RWPE2 (cell line): ENCODE measurements around the gene TEX11.

Experiments used
- ATAC-seq: fragments of 200-7000 bp; cut with Tn5 transposase; 3 replicates; pipeline ENCODE4 v1.9.1; 2021; ENCODE audit warnings: low read depth
- DNase-seq: peaks from one replicate; pipeline ENCODE4 v3.0.0-alpha.2; 2020; ENCODE audit warnings: low spot score
- H3K27ac ChIP-seq: fragments of 450-650 bp; 2 replicates; pipeline ENCODE4 v1.5.1; 2017; ENCODE audit warnings: mild to moderate bottlenecking; ENCODE audit not compliant: poor library complexity, severe bottlenecking
- H3K27me3 ChIP-seq: fragments of 250-450 bp; sonication (Bioruptor Pico); 2 replicates; pipeline ENCODE4 v1.5.1; 2021; ENCODE audit warnings: mild to moderate bottlenecking, moderate library complexity; ENCODE audit not compliant: insufficient read depth, poor library complexity, severe bottlenecking
- H3K36me3 ChIP-seq: fragments of 250-450 bp; sonication (Bioruptor Pico); 2 replicates; pipeline ENCODE4 v1.5.1; 2020; ENCODE audit warnings: low read depth, mild to moderate bottlenecking, moderate library complexity
- H3K4me1 ChIP-seq: fragments of 250-450 bp; sonication (Bioruptor Pico); 2 replicates; pipeline ENCODE4 v1.5.1; 2021; ENCODE audit warnings: mild to moderate bottlenecking, moderate library complexity; ENCODE audit not compliant: insufficient read depth, poor library complexity, severe bottlenecking
- H3K4me3 ChIP-seq: fragments of 250-450 bp; sonication (Bioruptor Pico); 2 replicates; pipeline ENCODE4 v1.5.1; 2021; ENCODE audit warnings: mild to moderate bottlenecking, moderate library complexity; ENCODE audit not compliant: severe bottlenecking
- H3K9me3 ChIP-seq: fragments of 250-450 bp; sonication (Bioruptor Pico); 2 replicates; pipeline ENCODE4 v1.5.1; 2021; ENCODE audit warnings: mild to moderate bottlenecking, moderate library complexity; ENCODE audit not compliant: severe bottlenecking
- CTCF ChIP-seq: fragments of 450-650 bp; IDR thresholded peaks from one replicate; pipeline ENCODE4 v1.5.1; 2017; ENCODE audit warnings: mild to moderate bottlenecking, moderate library complexity; ENCODE audit not compliant: poor library complexity, severe bottlenecking

The TEX11 gene

GRCh38 chrX:70498129-70498528 lies 410.4 kb downstream of the TEX11 start:
- Histone ChIP-seq H3K27ac (no peak overlapping the region), H3K4me3 (no peak overlapping the region), H3K27me3 (no peaks in the 10 kb centered on the region), H3K4me1 (no peaks in the 10 kb centered on the region), H3K9me3 (no peaks in the 10 kb centered on the region), H3K36me3 (no peaks in the 10 kb centered on the region)
- ATAC-seq (no peak), DNase-seq (no peak)
- no peak for TF ChIP-seq CTCF

GRCh38 chrX:70497026-70497425 lies 411.5 kb downstream of the TEX11 start:
- Histone ChIP-seq H3K9me3 (no peaks in the 10 kb centered on the region), H3K4me3 (no peak overlapping the region), H3K27me3 (no peaks in the 10 kb centered on the region), H3K36me3 (peaks cover 4% of the 10 kb centered on the region; the same call in 1 of the 2 replicates), H3K4me1 (no peaks in the 10 kb centered on the region), H3K27ac (no peak overlapping the region)
- no peak for ATAC-seq
- no peak for TF ChIP-seq CTCF
- DNase-seq = no peak

DNA sequence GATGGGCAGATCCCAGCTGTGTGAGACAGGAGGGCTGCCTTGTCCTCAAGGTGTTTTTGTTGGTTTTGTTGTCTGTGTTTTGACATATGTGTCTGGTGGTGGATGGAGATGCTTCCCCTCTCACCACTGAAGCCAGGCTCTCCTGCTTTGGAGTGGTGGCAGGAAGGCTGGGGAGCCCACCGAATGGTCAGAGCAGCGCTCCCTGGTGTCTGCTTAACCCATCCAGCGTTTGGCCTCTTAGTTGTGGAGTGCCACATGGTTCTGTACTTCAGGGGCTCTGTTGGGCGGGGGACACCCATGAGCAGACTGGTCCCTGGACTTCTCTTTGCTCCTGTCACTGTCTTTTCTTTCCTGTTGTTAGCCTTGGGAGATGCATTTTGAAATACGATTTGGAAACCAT lies 412.0 kb downstream of the TEX11 start:
- Histone ChIP-seq H3K4me3 (no peak overlapping the region), H3K27me3 (no peaks in the 10 kb centered on the region), H3K27ac (no peak overlapping the region), H3K9me3 (no peaks in the 10 kb centered on the region), H3K36me3 (peaks cover 4% of the 10 kb centered on the region; the same call in 1 of the 2 replicates), H3K4me1 (no peaks in the 10 kb centered on the region)
- TF ChIP-seq CTCF = no peak
- ATAC-seq (no peak), DNase-seq (no peak)

DNA sequence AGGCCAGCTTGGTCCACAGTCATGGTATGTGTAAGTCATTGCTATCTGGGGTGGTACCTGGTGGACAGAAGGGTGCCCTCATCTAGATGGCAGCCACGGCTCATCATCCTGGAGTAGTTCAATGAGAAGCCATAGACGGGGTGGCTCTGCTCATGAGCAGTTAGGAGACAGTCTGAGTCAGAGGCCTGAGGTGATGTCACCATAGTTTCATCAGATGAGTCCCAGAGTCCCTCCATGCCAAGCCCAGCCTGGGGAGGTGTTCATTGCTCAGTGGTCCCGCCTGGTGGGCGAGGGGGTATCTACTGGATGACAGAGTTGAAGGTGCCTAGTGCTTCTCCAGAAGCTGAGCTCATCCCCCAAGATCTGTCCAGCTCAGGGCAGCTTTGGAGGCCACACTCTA lies 414.1 kb downstream of the TEX11 start:
- no peak overlapping the region for H3K27ac ChIP-seq
- DNase-seq (no peak), ATAC-seq (no peak)
- H3K9me3 ChIP-seq = no peaks in the 10 kb centered on the region
- H3K4me1 ChIP-seq = no peaks in the 10 kb centered on the region
- H3K4me3 ChIP-seq = no peak overlapping the region
- H3K27me3 ChIP-seq = no peaks in the 10 kb centered on the region
- TF ChIP-seq CTCF = no peak
- peaks cover 4% of the 10 kb centered on the region; the same call in 1 of the 2 replicates for H3K36me3 ChIP-seq

GRCh38 chrX:70488856-70489255 lies 419.7 kb downstream of the TEX11 start:
- DNase-seq = no peak
- H3K4me3 ChIP-seq = no peak overlapping the region
- H3K36me3 ChIP-seq = peaks cover 4% of the 10 kb centered on the region; the same call in 1 of the 2 replicates
- H3K4me1 ChIP-seq = no peaks in the 10 kb centered on the region
- no peak for TF ChIP-seq CTCF
- H3K27me3 ChIP-seq = no peaks in the 10 kb centered on the region
- H3K9me3 ChIP-seq = no peaks in the 10 kb centered on the region
- no peak for ATAC-seq
- no peak overlapping the region for H3K27ac ChIP-seq
